HCT116 (cell line): ENCODE results near the gene SORCS2. TPM values are rescaled to one million over a fixed set of nuclear protein-coding genes. Genes with fewer than 3 reads are reported as not detected.

Experiments used
- ATAC-seq: fragments of 200-7000 bp; cut with Tn5 transposase; 2 replicates; pipeline ENCODE4 v1.9.1; 2020; ENCODE audit warnings: mild to moderate bottlenecking, moderate library complexity
- BruUV-seq: library from RNA; stranded (reverse); fragments of 400-500 nt; replicated peaks from 2 replicates; lab custom pipeline; 2021; lab: Mats Ljungman, UMichigan
- CTCF ChIA-PET: fragments of 300-600 bp; sonication (Branson Sonifier 250); formaldehyde crosslinking; loops from one replicate; lab custom pipeline; 2021; ENCODE audit warnings: antibody characterized with exemption; lab: Charles Lee
- POLR2A ChIA-PET: fragments of 300-600, 350-600 bp; sonication (Branson Sonifier 250); formaldehyde crosslinking; loops from one replicate; lab custom pipeline; 2021; ENCODE audit warnings: antibody characterized with exemption; lab: Charles Lee
- RAD21 ChIA-PET, 2 experiments: fragments of 300-600 bp; sonication (Branson Sonifier 250); formaldehyde crosslinking; loops; one replicate each; lab custom pipeline; 2023; ENCODE audit warnings: low total read pairs in 2 of 2; ENCODE audit not compliant: uncharacterized antibody in 2 of 2, unreplicated experiment in 2 of 2, low non-redundant PET in 1 of 2; lab: Charles Lee
- DNase-seq: peaks from one replicate; pipeline ENCODE4 v3.0.0-alpha.2; 2010; ENCODE audit warnings: low read depth, low spot score
- H2AFZ ChIP-seq: fragments of 200-600 bp; shearing (Covaris generic), sonication (generic); 2 replicates; pipeline ENCODE4 v1.6.1; 2017; ENCODE audit warnings: low read depth, mixed run types, mixed read lengths, antibody characterized with exemption, low read length; ENCODE audit not compliant: poor library complexity, severe bottlenecking
- H3K27ac ChIP-seq: 2 replicates; pipeline ENCODE4 v1.5.1; 2012; ENCODE audit warnings: low read depth, low read length
- H3K27me3 ChIP-seq: fragments of 200-600 bp; sonication (generic); 2 replicates; pipeline ENCODE4 v1.6.1; 2016; ENCODE audit warnings: mixed run types, low read length, mixed read lengths; ENCODE audit not compliant: insufficient read depth
- H3K36me3 ChIP-seq, 2 experiments: fragments of 200-500 bp in 1 of 2; fragments of 200-600 bp in 1 of 2; sonication (Bioruptor generic) in 1 of 2; sonication (generic) in 1 of 2; 2 replicates each; pipeline versions ENCODE4 v1.5.1 to v1.6.1; 2014 to 2016; ENCODE audit warnings: low read length in 2 of 2, inconsistent platforms in 1 of 2, mixed read lengths in 1 of 2, mixed run types in 1 of 2; ENCODE audit not compliant: insufficient read depth in 2 of 2, control insufficient read depth in 1 of 2
- H3K4me1 ChIP-seq, 2 experiments: fragments of 200-600 bp in 1 of 2; sonication (generic) in 1 of 2; 2 replicates each; pipeline versions ENCODE4 v1.5.1 to v1.6.1; 2012 to 2017; ENCODE audit warnings: low read length in 2 of 2, inconsistent platforms in 1 of 2, mild to moderate bottlenecking in 1 of 2, mixed read lengths in 1 of 2, mixed run types in 1 of 2, moderate library complexity in 1 of 2; ENCODE audit not compliant: insufficient read depth in 2 of 2, control insufficient read depth in 1 of 2
- H3K4me2 ChIP-seq: fragments of 200-600 bp; sonication (generic); 2 replicates; pipeline ENCODE4 v1.6.1; 2017; ENCODE audit warnings: mixed run types, low read length, mixed read lengths
- H3K4me3 ChIP-seq, 2 experiments: fragments of 200-600 bp in 1 of 2; sonication (generic) in 1 of 2; replicated peaks in 1 of 2; 2 replicates each; pipeline ENCODE4 v1.5.1; 2011 to 2016; ENCODE audit warnings: low read length in 2 of 2, control low read depth in 1 of 2, low read depth in 1 of 2, mild to moderate bottlenecking in 1 of 2, mixed read lengths in 1 of 2, mixed run types in 1 of 2
- H3K79me2 ChIP-seq: fragments of 200-600 bp; sonication (generic); 2 replicates; pipeline ENCODE4 v1.6.1; 2017; ENCODE audit warnings: mild to moderate bottlenecking, mixed run types, low read length, moderate library complexity, mixed read lengths; ENCODE audit not compliant: insufficient read depth
- H3K9ac ChIP-seq: fragments of 200-600 bp; sonication (generic); 2 replicates; pipeline ENCODE4 v1.6.1; 2016; ENCODE audit warnings: low read length, mixed read lengths
- H3K9me2 ChIP-seq: fragments of 200-600 bp; sonication (generic), shearing (Covaris generic); 2 replicates; pipeline ENCODE4 v1.6.1; 2017; ENCODE audit warnings: mixed run types, mild to moderate bottlenecking, moderate library complexity; ENCODE audit not compliant: insufficient read depth
- H3K9me3 ChIP-seq, 2 experiments: fragments of 200-500 bp in 1 of 2; fragments of 200-600 bp in 1 of 2; sonication (Bioruptor generic) in 1 of 2; sonication (generic) in 1 of 2; 2 replicates each; pipeline ENCODE4 v1.6.1; 2014 to 2017; ENCODE audit warnings: low read length in 2 of 2, mixed read lengths in 2 of 2, inconsistent platforms in 1 of 2, low read depth in 1 of 2, mild to moderate bottlenecking in 1 of 2, mixed run types in 1 of 2, moderate library complexity in 1 of 2; ENCODE audit not compliant: control insufficient read depth in 1 of 2, insufficient read depth in 1 of 2
- H4K20me1 ChIP-seq: fragments of 200-600 bp; sonication (generic), shearing (Covaris generic); 2 replicates; pipeline ENCODE4 v1.6.1; 2017; ENCODE audit warnings: mixed run types, mild to moderate bottlenecking, moderate library complexity; ENCODE audit not compliant: insufficient read depth
- EGR1 ChIP-seq: IDR thresholded peaks from 2 replicates; pipeline ENCODE4 v1.6.1; 2012; ENCODE audit warnings: low read depth
- ELF1 ChIP-seq: IDR thresholded peaks from 2 replicates; pipeline ENCODE4 v1.6.1; 2012; ENCODE audit warnings: low read depth, borderline replicate concordance
- EZH2 ChIP-seq: fragments of 200-600 bp; sonication (generic); IDR thresholded peaks from 2 replicates; pipeline ENCODE4 v1.6.1; 2017; ENCODE audit warnings: antibody characterized with exemption, mixed run types
- FOSL1 ChIP-seq: IDR thresholded peaks from 2 replicates; pipeline ENCODE4 v1.6.1; 2012; ENCODE audit warnings: low read depth
- POLR2A ChIP-seq: IDR thresholded peaks from 2 replicates; pipeline ENCODE4 v1.7.0; 2011; ENCODE audit warnings: borderline replicate concordance; ENCODE audit not compliant: insufficient read depth, insufficient read length; ENCODE audit errors: extremely low read depth
- POLR2AphosphoS5 ChIP-seq: IDR thresholded peaks from 2 replicates; pipeline ENCODE4 v1.6.1; 2011; ENCODE audit warnings: mild to moderate bottlenecking, low read depth, low read length, moderate library complexity
- SP1 ChIP-seq: IDR thresholded peaks from 2 replicates; pipeline ENCODE4 v1.6.1; 2012; ENCODE audit warnings: low read depth
- ZFX ChIP-seq: fragments of 450-650 bp; IDR thresholded peaks from 2 replicates; pipeline ENCODE4 v1.6.1; 2017
- ZNF274 ChIP-seq: fragments of 200-500 bp; sonication (Bioruptor generic); IDR thresholded peaks from 2 replicates; pipeline ENCODE4 v1.6.1; 2014; ENCODE audit warnings: mild to moderate bottlenecking, low read depth, low read length, inconsistent platforms
- intact Hi-C: fragments of 100-400 bp; cut with micrococcal nuclease; formaldehyde crosslinking; loops from 2 replicates; pipeline ENCODE4 v1.10.0; 2022
- total RNA-seq: library from RNA; stranded (reverse); gene quantifications from one replicate; pipeline ENCODE4 v1.2.1, GENCODE V29; 2021; ENCODE audit not compliant: unreplicated experiment
- TF ChIP-seq, protein P1 (sequence below), 3 experiments: fragments of 200-600 bp in 1 of 3; sonication (generic) in 1 of 3; IDR thresholded peaks in 2 of 3; conservative IDR thresholded peaks in 1 of 3; 2 replicates each; pipeline ENCODE4 v1.5.1; 2012 to 2017; ENCODE audit warnings: low read depth in 2 of 3, low read length in 2 of 3, antibody characterized with exemption in 1 of 3, borderline replicate concordance in 1 of 3, control low read depth in 1 of 3, mild to moderate bottlenecking in 1 of 3, mixed read lengths in 1 of 3, mixed run types in 1 of 3, moderate library complexity in 1 of 3; ENCODE audit not compliant: insufficient read depth in 1 of 3
- TF ChIP-seq, protein P2 (sequence below): IDR thresholded peaks from 2 replicates; pipeline ENCODE4 v1.6.1; 2012
- TF ChIP-seq, protein P3 (sequence below): IDR thresholded peaks from 2 replicates; pipeline ENCODE4 v1.6.1; 2012; ENCODE audit warnings: low read depth

Gene SORCS2
- total RNA-seq, 1 experiment from 2014 or later, result 0.37 TPM

DNA sequence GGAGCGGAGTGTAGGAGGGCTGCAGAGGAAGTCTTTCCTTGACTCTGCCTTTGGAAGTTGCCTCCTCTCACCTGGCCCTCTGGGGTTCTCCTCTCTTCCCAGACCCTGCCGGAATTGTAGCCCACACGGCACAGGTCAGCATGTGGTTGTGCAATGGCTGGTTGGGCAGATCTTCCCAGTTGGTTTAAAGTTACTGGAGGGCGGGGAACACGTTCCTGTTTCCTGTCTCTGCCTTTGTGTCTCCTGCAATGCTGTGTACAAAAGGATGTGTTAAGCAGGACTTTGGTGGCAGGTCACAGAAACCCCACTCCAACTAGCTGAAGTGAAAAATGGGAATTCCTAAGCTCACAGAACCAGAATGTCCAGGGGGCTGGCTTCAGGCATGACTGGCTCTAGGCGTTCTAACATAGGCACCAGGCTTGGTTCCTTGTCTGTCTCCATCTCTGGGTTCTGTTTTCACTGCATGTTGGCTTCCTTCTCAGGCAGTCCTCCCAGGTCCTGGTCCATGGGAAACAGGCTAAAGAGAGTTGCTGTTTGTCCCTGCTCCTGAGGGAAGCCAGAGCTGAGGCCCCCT, 19.9 kb downstream of the SORCS2 start:
- RAD21 ChIA-PET, result no interaction called here
- no TSS peak for BruUV-seq
- TF ChIP-seq POLR2AphosphoS5 (no peak), ELF1 (no peak)
- TF ChIP-seq, protein P1, sequence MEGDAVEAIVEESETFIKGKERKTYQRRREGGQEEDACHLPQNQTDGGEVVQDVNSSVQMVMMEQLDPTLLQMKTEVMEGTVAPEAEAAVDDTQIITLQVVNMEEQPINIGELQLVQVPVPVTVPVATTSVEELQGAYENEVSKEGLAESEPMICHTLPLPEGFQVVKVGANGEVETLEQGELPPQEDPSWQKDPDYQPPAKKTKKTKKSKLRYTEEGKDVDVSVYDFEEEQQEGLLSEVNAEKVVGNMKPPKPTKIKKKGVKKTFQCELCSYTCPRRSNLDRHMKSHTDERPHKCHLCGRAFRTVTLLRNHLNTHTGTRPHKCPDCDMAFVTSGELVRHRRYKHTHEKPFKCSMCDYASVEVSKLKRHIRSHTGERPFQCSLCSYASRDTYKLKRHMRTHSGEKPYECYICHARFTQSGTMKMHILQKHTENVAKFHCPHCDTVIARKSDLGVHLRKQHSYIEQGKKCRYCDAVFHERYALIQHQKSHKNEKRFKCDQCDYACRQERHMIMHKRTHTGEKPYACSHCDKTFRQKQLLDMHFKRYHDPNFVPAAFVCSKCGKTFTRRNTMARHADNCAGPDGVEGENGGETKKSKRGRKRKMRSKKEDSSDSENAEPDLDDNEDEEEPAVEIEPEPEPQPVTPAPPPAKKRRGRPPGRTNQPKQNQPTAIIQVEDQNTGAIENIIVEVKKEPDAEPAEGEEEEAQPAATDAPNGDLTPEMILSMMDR (IDR thresholded peaks at IDR 0.05 in 2 of 3, conservative IDR thresholded peaks at IDR 0.05 in 1 of 3; ENCODE audit: borderline replicate concordance in 1 of 3, insufficient read depth in 1 of 3, low read depth in 2 of 3, low read length in 2 of 3), result no peak
- Histone ChIP-seq H3K9ac (no peak overlapping the region), H3K4me1 (peaks cover 7 to 16% of the 10 kb centered on the region in 2 experiments), H4K20me1 (no peaks in the 10 kb centered on the region), H2AFZ (no peak overlapping the region), H3K9me2 (no peaks in the 10 kb centered on the region), H3K79me2 (no peaks in the 10 kb centered on the region), H3K27me3 (no peaks in the 10 kb centered on the region), H3K4me2 (no peak overlapping the region), H3K9me3 (no peaks in the 10 kb centered on the region), H3K4me3 (no peak overlapping the region), H3K36me3 (no peaks in the 10 kb centered on the region), H3K27ac (no peak overlapping the region)
- intact Hi-C loops, result no loop called here
- CTCF ChIA-PET, result no interaction called here
- DNase-seq (no peak), ATAC-seq (no peak)
- POLR2A ChIA-PET, result no interaction called here

DNA sequence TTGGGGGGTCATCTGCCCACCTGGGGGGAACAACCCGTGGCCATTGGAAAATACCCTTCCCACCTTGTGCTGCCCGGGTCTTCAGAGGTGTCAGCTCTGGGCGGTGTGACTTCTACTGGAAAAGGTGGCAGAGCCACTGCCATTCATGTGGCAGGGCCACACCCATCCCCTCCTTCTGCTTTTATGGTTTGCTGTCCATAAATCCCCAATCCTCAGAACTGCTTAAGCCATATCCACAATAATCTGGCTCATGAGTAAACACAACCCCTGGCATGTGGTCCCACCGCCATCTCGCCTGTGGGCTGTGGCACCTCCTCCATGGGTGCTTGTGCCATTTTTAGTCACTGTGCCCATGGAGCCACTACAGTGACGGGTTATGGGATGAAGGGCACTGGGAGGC, 20.6 kb downstream of the SORCS2 start:
- ATAC-seq (no peak), DNase-seq (no peak)
- no peak overlapping the region for H3K4me3 ChIP-seq
- H3K36me3 ChIP-seq, result no peaks in the 10 kb centered on the region
- H4K20me1 ChIP-seq, result no peaks in the 10 kb centered on the region
- no peaks in the 10 kb centered on the region for H3K27me3 ChIP-seq
- CTCF ChIA-PET, result no interaction called here
- peaks cover 7 to 16% of the 10 kb centered on the region in 2 experiments for H3K4me1 ChIP-seq
- no peak overlapping the region for H2AFZ ChIP-seq
- H3K79me2 ChIP-seq, result no peaks in the 10 kb centered on the region
- RAD21 ChIA-PET, result no interaction called here
- no peak overlapping the region for H3K9ac ChIP-seq
- POLR2A ChIA-PET, result no interaction called here
- H3K27ac ChIP-seq, result no peak overlapping the region
- H3K9me2 ChIP-seq, result no peaks in the 10 kb centered on the region
- intact Hi-C loops, result no loop called here
- H3K4me2 ChIP-seq, result no peak overlapping the region
- no peaks in the 10 kb centered on the region for H3K9me3 ChIP-seq
- no TSS peak for BruUV-seq
- TF ChIP-seq, protein P2, sequence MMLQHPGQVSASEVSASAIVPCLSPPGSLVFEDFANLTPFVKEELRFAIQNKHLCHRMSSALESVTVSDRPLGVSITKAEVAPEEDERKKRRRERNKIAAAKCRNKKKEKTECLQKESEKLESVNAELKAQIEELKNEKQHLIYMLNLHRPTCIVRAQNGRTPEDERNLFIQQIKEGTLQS, result no peak
- TF ChIP-seq, protein P1 (IDR thresholded peaks at IDR 0.05 in 2 of 3, conservative IDR thresholded peaks at IDR 0.05 in 1 of 3; ENCODE audit: borderline replicate concordance in 1 of 3, insufficient read depth in 1 of 3, low read depth in 2 of 3, low read length in 2 of 3), result no peak
- TF ChIP-seq POLR2A, result no peak
- no peak for TF ChIP-seq ZNF274
- TF ChIP-seq, protein P3, sequence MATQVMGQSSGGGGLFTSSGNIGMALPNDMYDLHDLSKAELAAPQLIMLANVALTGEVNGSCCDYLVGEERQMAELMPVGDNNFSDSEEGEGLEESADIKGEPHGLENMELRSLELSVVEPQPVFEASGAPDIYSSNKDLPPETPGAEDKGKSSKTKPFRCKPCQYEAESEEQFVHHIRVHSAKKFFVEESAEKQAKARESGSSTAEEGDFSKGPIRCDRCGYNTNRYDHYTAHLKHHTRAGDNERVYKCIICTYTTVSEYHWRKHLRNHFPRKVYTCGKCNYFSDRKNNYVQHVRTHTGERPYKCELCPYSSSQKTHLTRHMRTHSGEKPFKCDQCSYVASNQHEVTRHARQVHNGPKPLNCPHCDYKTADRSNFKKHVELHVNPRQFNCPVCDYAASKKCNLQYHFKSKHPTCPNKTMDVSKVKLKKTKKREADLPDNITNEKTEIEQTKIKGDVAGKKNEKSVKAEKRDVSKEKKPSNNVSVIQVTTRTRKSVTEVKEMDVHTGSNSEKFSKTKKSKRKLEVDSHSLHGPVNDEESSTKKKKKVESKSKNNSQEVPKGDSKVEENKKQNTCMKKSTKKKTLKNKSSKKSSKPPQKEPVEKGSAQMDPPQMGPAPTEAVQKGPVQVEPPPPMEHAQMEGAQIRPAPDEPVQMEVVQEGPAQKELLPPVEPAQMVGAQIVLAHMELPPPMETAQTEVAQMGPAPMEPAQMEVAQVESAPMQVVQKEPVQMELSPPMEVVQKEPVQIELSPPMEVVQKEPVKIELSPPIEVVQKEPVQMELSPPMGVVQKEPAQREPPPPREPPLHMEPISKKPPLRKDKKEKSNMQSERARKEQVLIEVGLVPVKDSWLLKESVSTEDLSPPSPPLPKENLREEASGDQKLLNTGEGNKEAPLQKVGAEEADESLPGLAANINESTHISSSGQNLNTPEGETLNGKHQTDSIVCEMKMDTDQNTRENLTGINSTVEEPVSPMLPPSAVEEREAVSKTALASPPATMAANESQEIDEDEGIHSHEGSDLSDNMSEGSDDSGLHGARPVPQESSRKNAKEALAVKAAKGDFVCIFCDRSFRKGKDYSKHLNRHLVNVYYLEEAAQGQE, result no peak
- no peak for TF ChIP-seq SP1
- TF ChIP-seq EGR1, result no peak
- TF ChIP-seq FOSL1, result no peak
- TF ChIP-seq ZFX, result no peak
- no peak for TF ChIP-seq EZH2
